HepG2 (cell line): ENCODE data around the gene CLPTM1L. TPM values are rescaled to one million over a fixed set of nuclear protein-coding genes. Genes with fewer than 3 reads are reported as not detected.

Source experiments
- ASH2L ChIP-seq: fragments of 300-600, 200-600 bp; sonication (generic); IDR thresholded peaks from 2 replicates; pipeline ENCODE4 v1.7.0; 2017; ENCODE audit warnings: low read depth, mild to moderate bottlenecking, moderate library complexity, mixed read lengths, low read length; ENCODE audit not compliant: insufficient read length
- CHD2 ChIP-seq: IDR thresholded peaks from 2 replicates; pipeline ENCODE4 v1.6.1; 2011; ENCODE audit warnings: low read depth, low read length, improper control_type of control experiment
- FLYWCH1 ChIP-seq: sonication (generic); formaldehyde crosslinking; IDR thresholded peaks from 2 replicates; pipeline ENCODE4 v1.8.1; 2023; ENCODE audit warnings: mild to moderate bottlenecking, missing genetic modification reagents
- HDAC6 ChIP-seq: fragments of 200-600 bp; sonication (generic); IDR thresholded peaks from 2 replicates; pipeline ENCODE4 v1.7.0; 2017; ENCODE audit warnings: mild to moderate bottlenecking, antibody characterized with exemption, low read length, low read depth
- HMGXB4 ChIP-seq, 2 experiments: sonication (generic) in 1 of 2; formaldehyde crosslinking in 1 of 2; IDR thresholded peaks; 2 replicates each; pipeline versions ENCODE4 v1.4.0 to v1.6.1; 2018 to 2020; ENCODE audit warnings: missing genetic modification reagents in 2 of 2, borderline replicate concordance in 1 of 2, low read depth in 1 of 2, mild to moderate bottlenecking in 1 of 2, missing biosample characterization in 1 of 2
- IRF9 ChIP-seq: sonication (generic); formaldehyde crosslinking; IDR thresholded peaks from 2 replicates; pipeline ENCODE4 v1.8.0; 2022; ENCODE audit warnings: missing genetic modification reagents, mild to moderate bottlenecking, borderline replicate concordance
- MED1 ChIP-seq: sonication (generic); formaldehyde crosslinking; IDR thresholded peaks from 2 replicates; pipeline ENCODE4 v1.4.0; 2020; ENCODE audit warnings: missing genetic modification reagents
- RBFOX2 ChIP-seq: fragments of 200-400 bp; formaldehyde crosslinking; IDR thresholded peaks from 2 replicates; pipeline ENCODE4 v1.6.1; 2017; ENCODE audit warnings: low read depth, mild to moderate bottlenecking, low read length
- SIN3B ChIP-seq: fragments of 150-350 bp; IDR thresholded peaks from 2 replicates; pipeline ENCODE4 v1.6.1; 2014; ENCODE audit warnings: low read length
- SRSF4 ChIP-seq: fragments of 200-400 bp; formaldehyde crosslinking; IDR thresholded peaks from one replicate; pipeline ENCODE4 v1.6.1; 2018; ENCODE audit warnings: mild to moderate bottlenecking, low read depth, low read length, moderate library complexity; ENCODE audit not compliant: poor library complexity, severe bottlenecking
- STAT5B ChIP-seq: sonication (generic); formaldehyde crosslinking; IDR thresholded peaks from 2 replicates; pipeline ENCODE4 v1.4.0; 2020; ENCODE audit warnings: missing genetic modification reagents
- SYNCRIP ChIP-seq: fragments of 200-400 bp; formaldehyde crosslinking; IDR thresholded peaks from 2 replicates; pipeline ENCODE4 v1.6.1; 2018; ENCODE audit warnings: mild to moderate bottlenecking, low read depth, low read length; ENCODE audit not compliant: insufficient read depth
- XRCC5 ChIP-seq: fragments of 200-400 bp; formaldehyde crosslinking; optimal IDR thresholded peaks from 2 replicates; pipeline ENCODE3; 2017; ENCODE audit warnings: mild to moderate bottlenecking, low read length
- ZNF124 ChIP-seq: sonication (generic); formaldehyde crosslinking; IDR thresholded peaks from 2 replicates; pipeline ENCODE4 v1.4.0; 2020; ENCODE audit warnings: missing genetic modification reagents
- ZNF580 ChIP-seq: IDR thresholded peaks from 2 replicates; pipeline ENCODE4 v1.6.1; 2016; ENCODE audit warnings: low read depth, borderline replicate concordance
- ZNF607 ChIP-seq: sonication (generic); formaldehyde crosslinking; IDR thresholded peaks from 2 replicates; pipeline ENCODE4 v1.5.1; 2020; ENCODE audit warnings: missing genetic modification reagents, mild to moderate bottlenecking, borderline replicate concordance
- ZNF816 ChIP-seq: sonication (generic); formaldehyde crosslinking; IDR thresholded peaks from 2 replicates; pipeline ENCODE4 v1.8.0; 2022; ENCODE audit warnings: missing genetic modification reagents, mild to moderate bottlenecking, borderline replicate concordance
- polyA plus RNA-seq, 8 experiments: library from polyadenylated mRNA; depleted of rRNA in 3 of 8; stranded (reverse) in 7 of 8; unstranded in 1 of 8; fragments of >200 nt; fragmentation: Illumina TruSeq in 4 of 8; extraction: Trizol in 4 of 8; gene quantifications; 2 replicates each; pipeline versions ENCODE4 v1.2.1 to v1.2.3, GENCODE V29; 2011 to 2016; ENCODE audit warnings: low read depth in 4 of 8, missing spikeins in 1 of 8, mixed read lengths in 1 of 8; ENCODE audit not compliant: insufficient read depth in 1 of 8
- total RNA-seq, 5 experiments: library from RNA; depleted of rRNA; stranded (reverse); fragments of >200 nt; fragmentation: Illumina TruSeq; extraction: Trizol; gene quantifications; 2 replicates each; pipeline ENCODE4 v1.2.3, GENCODE V29; 2016; ENCODE audit warnings: low read depth in 1 of 5
- TF ChIP-seq, protein P1 (sequence below): sonication (generic); formaldehyde crosslinking; IDR thresholded peaks from 2 replicates; pipeline ENCODE4 v1.4.0; 2020; ENCODE audit warnings: mild to moderate bottlenecking, missing genetic modification reagents

Gene CLPTM1L
- total and polyA plus RNA-seq, 2 of the 13 experiments (the other 11 are each of a cell fraction or from before 2014, with no cell fraction given), result 80.3 to 124 TPM

DNA sequence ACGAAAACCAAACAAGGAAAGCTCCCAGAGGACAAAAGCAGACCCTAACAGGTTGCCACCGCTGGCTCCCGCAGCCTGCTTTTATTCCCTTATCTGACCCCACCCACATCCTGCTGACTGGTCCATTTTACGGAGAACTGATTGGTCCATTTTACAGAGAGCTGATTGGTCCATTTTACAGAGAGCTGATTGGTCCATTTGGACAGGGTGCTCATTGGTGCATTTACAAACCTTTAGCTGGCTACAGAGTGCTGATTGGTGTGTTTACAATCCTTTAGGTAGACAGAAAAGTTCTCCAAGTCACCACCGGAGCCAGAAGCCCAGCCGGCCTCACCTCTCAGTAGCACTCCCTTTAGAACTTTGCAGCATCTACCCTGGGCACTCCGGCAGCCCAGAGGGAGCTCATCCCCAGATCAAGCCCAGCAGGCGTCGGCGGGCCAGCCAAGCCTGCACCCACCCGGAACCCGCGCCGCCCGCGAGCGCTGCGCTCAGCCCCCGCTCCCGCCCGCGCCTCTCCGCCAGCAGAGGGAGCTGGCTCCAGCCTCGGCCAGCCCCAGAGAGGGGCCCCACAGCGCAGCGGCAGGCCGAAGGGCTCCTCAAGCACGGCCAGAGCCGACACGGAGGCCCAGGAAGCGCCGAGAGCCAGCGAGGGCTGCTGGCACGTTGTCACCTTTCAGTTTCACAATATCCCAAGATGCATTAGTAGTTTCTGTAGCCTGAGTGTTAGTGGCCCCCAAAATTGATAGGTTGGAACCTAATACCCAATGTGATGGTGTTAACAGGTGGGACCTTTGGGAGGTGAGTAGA, 35.3 kb upstream of the CLPTM1L start (continued):
- TF ChIP-seq XRCC5 (peak; percentile 80), STAT5B (no peak), RBFOX2 (no peak), SRSF4 (no peak), ZNF124 (CRISPR knock-in tag) (no peak), MED1 (CRISPR knock-in tag) (peak; percentile 36; the same call in 1 of the 2 replicates), ZNF607 (CRISPR knock-in tag) (0 out of 2 replicates have a peak, but pooled peaks have one; percentile 19), HDAC6 (no peak), FLYWCH1 (CRISPR knock-in tag) (no peak), ZNF816 (CRISPR knock-in tag) (no peak), SIN3B (no peak), CHD2 (no peak), ZNF580 (CRISPR knock-in tag) (no peak), SYNCRIP (no peak), ASH2L (no peak), HMGXB4 (CRISPR knock-in tag; IDR thresholded peaks at IDR 0.05; ENCODE audit: borderline replicate concordance in 1 of 2, low read depth in 1 of 2) (peak; percentile 29 to 79; a peak in 3 of 4 replicates), IRF9 (no peak)
- TF ChIP-seq, protein P1, sequence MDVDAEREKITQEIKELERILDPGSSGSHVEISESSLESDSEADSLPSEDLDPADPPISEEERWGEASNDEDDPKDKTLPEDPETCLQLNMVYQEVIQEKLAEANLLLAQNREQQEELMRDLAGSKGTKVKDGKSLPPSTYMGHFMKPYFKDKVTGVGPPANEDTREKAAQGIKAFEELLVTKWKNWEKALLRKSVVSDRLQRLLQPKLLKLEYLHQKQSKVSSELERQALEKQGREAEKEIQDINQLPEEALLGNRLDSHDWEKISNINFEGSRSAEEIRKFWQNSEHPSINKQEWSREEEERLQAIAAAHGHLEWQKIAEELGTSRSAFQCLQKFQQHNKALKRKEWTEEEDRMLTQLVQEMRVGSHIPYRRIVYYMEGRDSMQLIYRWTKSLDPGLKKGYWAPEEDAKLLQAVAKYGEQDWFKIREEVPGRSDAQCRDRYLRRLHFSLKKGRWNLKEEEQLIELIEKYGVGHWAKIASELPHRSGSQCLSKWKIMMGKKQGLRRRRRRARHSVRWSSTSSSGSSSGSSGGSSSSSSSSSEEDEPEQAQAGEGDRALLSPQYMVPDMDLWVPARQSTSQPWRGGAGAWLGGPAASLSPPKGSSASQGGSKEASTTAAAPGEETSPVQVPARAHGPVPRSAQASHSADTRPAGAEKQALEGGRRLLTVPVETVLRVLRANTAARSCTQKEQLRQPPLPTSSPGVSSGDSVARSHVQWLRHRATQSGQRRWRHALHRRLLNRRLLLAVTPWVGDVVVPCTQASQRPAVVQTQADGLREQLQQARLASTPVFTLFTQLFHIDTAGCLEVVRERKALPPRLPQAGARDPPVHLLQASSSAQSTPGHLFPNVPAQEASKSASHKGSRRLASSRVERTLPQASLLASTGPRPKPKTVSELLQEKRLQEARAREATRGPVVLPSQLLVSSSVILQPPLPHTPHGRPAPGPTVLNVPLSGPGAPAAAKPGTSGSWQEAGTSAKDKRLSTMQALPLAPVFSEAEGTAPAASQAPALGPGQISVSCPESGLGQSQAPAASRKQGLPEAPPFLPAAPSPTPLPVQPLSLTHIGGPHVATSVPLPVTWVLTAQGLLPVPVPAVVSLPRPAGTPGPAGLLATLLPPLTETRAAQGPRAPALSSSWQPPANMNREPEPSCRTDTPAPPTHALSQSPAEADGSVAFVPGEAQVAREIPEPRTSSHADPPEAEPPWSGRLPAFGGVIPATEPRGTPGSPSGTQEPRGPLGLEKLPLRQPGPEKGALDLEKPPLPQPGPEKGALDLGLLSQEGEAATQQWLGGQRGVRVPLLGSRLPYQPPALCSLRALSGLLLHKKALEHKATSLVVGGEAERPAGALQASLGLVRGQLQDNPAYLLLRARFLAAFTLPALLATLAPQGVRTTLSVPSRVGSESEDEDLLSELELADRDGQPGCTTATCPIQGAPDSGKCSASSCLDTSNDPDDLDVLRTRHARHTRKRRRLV (CRISPR knock-in tag), result no peak
